Activated naive CD4-positive, alpha-beta T cell treated with Interleukin-2 at 50 U/mL for 16 hours (primary cell): ENCODE results near the gene TINCR.

Experiments used
- DNase-seq: peaks from one replicate; pipeline ENCODE4 v3.0.0-alpha.2; 2020

Gene TINCR

GRCh38 chr19:5588906-5589676 lies 21.3 kb upstream of the TINCR start:
- no peak for DNase-seq

DNA sequence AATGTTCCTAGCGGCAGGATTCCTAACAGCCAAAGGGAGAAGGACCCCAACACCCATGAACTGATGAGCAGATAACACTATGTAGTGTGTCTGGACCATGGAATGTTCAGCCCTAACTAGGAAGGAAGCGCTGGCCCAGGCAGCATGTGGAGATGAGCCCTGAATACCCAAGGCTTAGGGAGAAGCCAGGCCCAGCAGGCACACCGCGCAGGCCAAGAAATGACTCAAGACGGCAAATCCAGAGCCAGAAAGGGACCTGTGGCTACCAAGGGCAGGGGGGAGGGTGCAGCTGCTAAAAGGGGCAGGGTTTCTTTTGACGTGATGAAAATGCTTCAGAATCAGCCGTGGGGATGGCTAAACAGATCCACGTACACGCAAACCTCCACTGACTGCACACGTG lies 20.7 kb upstream of the TINCR start:
- DNase-seq: no peak

DNA sequence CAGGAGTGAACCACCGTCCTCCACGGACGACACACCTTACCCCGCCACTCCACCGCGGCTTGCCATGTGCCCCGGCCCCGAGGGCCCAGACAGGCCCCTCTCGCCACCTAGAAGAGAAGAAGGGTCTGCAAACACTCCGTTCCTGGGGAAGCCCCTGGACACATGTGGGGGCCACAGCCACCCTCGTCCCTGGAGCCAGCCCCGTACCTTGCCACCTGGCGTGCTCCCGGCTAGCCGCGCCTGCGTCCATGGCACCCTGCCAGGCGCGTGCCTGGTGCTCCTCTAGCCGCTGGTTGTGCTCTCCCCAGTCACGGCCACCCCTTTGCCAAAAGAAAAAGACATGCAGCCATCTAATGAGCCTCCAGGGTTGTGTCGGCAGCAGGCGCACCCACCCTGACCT lies 19.9 kb upstream of the TINCR start:
- no peak for DNase-seq

DNA sequence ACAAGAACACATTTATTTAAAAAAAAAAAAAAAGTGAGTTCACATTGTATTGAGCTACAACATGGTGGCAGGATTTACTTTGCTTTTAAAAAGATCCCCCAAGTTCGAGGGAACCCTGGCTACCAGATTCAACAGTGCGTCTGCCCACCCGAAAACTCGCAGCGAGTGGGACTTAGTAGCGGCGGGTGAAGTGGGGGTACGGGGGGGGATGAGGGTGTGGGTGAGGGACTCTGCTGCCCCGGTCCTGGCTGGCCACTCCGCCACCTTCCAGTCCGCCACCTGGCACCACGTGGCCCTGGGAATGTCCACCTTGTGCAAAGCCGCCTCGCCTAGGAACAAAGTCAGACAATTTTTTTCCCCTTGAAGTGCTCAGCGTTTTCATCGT lies 19.3 kb upstream of the TINCR start:
- DNase-seq: no peak

DNA sequence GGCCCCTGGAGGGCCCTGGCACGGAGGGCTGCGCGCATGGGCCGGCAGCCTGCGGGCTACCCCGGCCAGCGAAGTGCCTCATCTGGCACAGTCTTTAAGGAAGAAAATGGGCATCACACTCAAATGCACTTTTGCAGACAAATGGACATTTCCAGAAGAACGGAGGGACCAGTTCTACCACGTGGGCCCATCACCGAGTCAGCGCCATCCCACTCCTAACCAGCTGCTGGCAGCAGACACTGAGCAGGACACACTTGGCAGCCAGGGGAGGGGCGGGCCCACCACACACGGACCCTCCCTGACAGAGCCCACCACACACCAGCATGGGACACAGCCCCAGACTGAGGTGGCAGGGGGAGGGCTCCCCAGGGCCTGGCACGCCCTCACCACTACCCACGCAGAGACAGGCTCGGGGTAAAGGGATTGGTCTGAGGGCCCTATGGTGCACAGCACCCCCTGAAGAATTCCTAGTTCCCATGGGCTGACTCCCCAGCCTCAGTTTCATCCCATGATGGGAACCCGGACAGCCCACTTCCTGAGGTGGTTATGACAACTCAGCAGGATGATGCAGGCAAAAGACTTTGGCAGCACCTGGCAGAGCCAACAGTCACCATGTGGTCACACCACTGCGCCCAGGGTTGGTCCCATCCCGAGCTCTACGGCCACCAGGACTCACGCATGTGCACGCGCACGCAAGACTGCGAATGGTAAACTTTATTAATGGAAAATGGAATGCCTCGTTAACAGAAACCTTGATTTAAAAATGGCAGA lies 18.7 kb upstream of the TINCR start:
- DNase-seq: no peak

DNA sequence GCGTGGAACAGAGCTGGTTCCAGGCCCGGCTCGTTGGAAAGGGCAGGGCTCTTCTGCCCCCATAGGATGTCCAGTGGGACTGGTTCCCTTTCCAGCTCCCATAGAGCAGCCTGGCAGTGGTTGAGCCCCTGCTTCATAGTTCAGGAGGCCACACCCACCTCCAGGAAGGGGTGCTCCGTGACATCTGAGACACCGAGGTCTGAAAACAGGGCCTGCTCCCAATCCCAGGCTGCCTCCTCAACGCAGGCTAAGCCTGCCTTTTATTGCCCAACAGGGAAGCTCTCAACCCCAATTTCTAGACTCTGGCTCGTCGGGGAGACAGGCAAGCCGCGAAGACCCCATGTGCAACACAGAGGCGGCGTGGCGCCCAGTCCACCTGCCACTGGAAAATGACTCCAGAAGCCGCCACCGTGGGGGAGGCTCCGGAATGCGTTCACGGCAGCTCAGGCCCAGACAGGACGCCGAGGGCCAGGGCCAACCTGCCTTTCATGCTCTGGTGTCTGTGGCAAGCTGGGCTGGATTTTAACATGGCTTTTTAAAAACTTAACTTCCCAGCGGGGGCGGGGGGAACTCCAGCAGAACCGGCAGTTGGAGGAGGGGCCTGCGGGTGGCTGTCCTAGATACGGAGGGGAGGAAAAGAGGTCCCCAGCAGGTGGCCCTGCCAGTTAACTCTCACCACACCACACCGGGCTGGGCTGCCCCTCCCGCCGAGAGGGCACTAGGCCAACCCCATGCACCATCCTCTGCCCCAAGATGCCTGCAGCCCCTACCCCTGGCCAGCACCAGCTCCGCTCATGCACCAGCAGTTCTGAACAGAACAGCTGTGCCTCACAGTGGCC lies 17.9 kb upstream of the TINCR start:
- DNase-seq: peak; percentile 53

- DNase-seq: no peak
Measured at GRCh38 chr19:5580161-5580571, 12.4 kb upstream of the TINCR start.

GRCh38 chr19:5579697-5580096 lies 11.9 kb upstream of the TINCR start:
- no peak for DNase-seq

- no peak for DNase-seq
Measured at GRCh38 chr19:5579286-5579685, 11.5 kb upstream of the TINCR start.

GRCh38 chr19:5578097-5578846 lies 10.5 kb upstream of the TINCR start:
- peak; percentile 74 for DNase-seq

DNA sequence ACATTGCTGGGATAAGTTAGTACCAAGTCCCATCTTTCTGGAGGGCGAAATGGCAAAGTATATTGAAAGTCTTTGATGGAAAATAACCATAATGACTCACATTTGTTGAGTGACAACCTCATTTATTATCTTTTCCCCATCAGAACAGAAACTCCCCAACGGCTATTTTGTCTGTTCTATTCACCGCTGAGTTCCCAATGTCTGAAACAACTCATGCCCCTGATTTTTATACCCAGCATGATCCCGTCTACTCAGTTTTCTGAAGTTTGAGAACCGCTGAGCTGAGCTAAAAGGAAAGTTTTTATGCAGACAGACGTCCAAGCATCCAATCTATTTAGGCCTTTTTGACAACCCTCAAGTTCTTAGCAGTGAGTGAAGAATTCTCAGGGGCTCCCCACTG lies 7.8 kb upstream of the TINCR start:
- DNase-seq: no peak

DNA sequence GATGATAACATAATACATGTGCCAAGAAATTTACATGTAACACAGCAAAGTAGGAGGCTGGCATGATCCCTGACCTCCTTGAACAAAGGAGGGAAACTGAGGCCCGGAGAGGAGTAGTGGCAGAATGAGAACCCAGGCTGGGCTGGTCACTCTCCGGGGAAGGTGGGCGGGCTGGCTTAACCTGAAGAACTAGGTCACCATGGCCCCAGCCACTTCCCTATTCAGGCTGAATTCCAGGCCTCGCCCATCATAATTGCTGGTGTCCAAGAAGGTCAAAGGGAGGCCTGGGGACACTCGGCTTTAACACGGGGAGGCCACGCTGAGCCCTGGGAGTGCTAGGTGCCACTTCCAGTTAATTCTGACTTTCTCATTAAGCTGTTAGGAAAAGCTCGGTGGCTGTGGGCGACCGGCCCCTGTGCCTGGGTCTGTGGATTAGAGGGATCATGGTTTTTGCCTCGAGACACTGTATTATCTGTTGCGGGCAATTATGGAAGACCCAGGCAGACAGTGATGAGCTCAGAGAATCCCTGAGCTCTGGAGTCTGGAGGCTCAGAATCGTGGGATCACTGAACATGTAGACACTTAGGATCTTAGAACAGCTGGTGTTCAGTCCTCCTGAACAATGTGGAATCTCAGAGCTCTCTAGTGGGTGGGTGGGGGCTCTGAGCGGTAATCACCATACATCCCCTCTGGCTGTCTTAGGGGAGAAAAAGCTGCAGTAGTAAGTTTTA lies 5.0 kb upstream of the TINCR start:
- DNase-seq: no peak

GRCh38 chr19:5571777-5572176 lies 4.0 kb upstream of the TINCR start:
- DNase-seq: no peak

DNA sequence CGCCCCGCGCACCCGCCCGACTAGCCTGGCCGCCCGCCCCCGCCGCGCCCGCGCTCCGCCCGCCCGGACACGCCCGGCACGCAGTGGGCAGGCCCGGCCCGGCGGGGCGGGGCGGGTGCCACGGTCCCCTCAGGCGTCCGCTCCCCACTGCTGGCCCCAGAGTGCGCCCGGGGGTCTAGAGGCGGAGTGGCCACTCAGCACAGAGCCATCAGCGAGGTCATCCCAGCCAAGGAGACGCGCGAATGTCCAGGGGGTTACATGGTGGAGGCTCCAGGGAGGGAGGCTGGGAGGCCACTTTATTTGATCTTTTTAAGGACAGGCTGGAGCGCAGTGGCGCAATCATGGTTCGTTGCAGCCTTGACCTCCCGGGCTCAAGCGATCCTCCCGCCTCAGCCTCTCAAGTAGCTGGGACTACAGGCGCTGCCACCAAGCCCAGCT lies 236 bp upstream of the TINCR start:
- no peak for DNase-seq

GRCh38 chr19:5564930-5565329 lies 2.8 kb downstream of the TINCR start:
- DNase-seq: no peak

DNA sequence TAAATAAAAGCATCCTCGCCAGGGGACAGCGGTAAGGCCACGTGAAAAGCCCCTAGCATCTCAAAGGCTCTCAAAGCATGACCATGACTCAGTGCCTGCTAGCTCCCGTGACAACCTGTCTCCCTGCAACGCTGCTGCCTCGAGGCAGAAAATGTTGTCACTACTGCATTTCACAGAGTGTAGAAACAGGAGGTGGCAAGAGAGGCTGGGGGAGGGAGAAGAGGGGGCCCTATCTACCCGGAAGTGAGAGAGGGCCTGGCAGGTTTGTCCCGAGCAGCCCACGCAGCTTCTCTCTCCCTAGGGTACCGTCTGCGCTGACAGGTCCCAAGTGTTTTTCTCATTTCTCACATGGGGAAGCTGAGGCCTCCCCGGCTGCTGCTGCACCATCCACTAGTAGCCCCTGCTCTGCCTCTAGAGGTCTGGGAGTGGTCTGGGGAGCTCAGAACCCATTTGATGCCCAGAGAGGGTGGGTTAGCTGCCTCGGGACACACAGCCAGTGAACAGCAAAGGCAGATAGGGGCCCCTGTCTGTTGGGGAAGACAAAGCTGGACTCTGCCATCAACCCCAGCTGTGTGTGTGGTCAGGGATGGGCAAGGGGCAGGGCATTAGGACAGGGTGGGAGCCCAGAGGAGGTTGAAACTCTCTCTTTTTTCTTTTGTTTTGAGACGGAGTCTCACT lies 3.7 kb downstream of the TINCR start:
- no peak for DNase-seq

GRCh38 chr19:5563008-5563431 lies 4.7 kb downstream of the TINCR start:
- no peak for DNase-seq

DNA sequence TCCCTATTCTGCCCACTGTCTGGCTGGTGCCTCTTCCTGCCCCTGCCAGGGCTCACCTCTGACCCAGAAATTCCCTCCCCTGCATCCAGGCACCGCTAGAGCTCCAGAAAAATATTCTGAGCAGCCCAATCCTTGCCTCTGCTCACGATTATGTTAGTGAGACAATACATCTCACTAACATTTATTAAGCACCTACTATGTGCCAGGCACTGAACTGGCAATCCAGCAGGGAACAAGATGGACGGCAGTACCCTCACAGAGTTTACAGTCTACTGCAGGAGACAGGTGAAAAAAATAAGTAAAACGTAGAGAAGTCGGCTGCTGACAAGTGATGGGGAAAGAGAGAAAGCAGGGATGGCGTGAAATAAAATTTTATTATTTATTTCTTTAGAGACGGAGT lies 5.5 kb downstream of the TINCR start:
- DNase-seq: no peak

- DNase-seq: no peak
Measured at GRCh38 chr19:5561559-5561958, 6.2 kb downstream of the TINCR start.

- no peak for DNase-seq
Measured at GRCh38 chr19:5560156-5560555, 7.6 kb downstream of the TINCR start.

DNA sequence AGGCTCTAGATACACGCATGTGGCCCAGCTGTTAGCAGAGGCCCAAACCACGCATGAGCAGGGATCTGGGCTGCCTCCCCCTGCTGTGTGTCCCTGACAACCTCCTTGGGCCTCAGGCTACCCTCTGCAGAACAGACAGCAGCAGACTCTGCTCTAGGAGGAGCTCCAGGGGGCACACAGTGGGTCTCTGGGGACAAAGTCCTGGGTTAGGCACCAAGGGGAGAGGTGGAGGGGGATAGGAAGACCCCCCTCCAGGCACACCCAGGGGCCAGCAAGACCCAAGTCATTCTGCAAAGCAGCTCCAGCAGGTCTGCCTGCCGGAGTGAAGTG lies 8.0 kb downstream of the TINCR start:
- DNase-seq: no peak
